K562 (cell line): ENCODE data around the gene ZNF821. TPM values are rescaled to one million over a fixed set of nuclear protein-coding genes. Genes with fewer than 3 reads are reported as not detected.

Source experiments
- CGGBP1 ChIP-seq: fragments of 250-450 bp; sonication (Bioruptor Pico); IDR thresholded peaks from 2 replicates; pipeline ENCODE4 v1.9.0; 2021; ENCODE audit warnings: mild to moderate bottlenecking
- CTCF ChIP-seq, 3 experiments: IDR thresholded peaks in 2 of 3; conservative IDR thresholded peaks in 1 of 3; 2 replicates each; pipeline ENCODE4 v1.5.1; 2011 to 2012; ENCODE audit warnings: low read length in 3 of 3, mild to moderate bottlenecking in 3 of 3, control low read depth in 2 of 3, improper control_type of control experiment in 1 of 3, inconsistent platforms in 1 of 3, low read depth in 1 of 3, mixed read lengths in 1 of 3, moderate library complexity in 1 of 3; ENCODE audit not compliant: insufficient read depth in 2 of 3
- HMG20A ChIP-seq: fragments of 450-650 bp; formaldehyde crosslinking; conservative IDR thresholded peaks from 2 replicates; pipeline ENCODE4 v1.4.0; 2020; ENCODE audit warnings: mild to moderate bottlenecking, mixed read lengths
- KDM4B ChIP-seq, 2 experiments: fragments of 450-650 bp in 1 of 2; sonication (generic) in 1 of 2; IDR thresholded peaks; 2 replicates each; pipeline ENCODE4 v1.6.1; 2016 to 2017; ENCODE audit warnings: borderline replicate concordance in 2 of 2, antibody characterized with exemption in 1 of 2, low read depth in 1 of 2, mild to moderate bottlenecking in 1 of 2
- KLF6 ChIP-seq: fragments of 250-450 bp; sonication (Bioruptor Pico); IDR thresholded peaks from 2 replicates; pipeline ENCODE4 v1.4.0; 2020; ENCODE audit warnings: mild to moderate bottlenecking, moderate library complexity, borderline replicate concordance
- MCM2 ChIP-seq: fragments of 450-650 bp; IDR thresholded peaks from 2 replicates; pipeline ENCODE4 v1.6.1; 2017; ENCODE audit warnings: low read depth, mild to moderate bottlenecking
- NR2C2 ChIP-seq, 2 experiments: fragments of 200-800 bp in 1 of 2; sonication (Bioruptor generic) in 1 of 2; sonication (generic) in 1 of 2; formaldehyde crosslinking in 1 of 2; IDR thresholded peaks; 2 replicates each; pipeline versions ENCODE4 v1.6.1 to v1.8.0; 2016 to 2022; ENCODE audit warnings: mild to moderate bottlenecking in 1 of 2, missing compliant biosample characterization in 1 of 2, missing genetic modification characterization in 1 of 2, missing genetic modification reagents in 1 of 2
- PRDM10 ChIP-seq: fragments of 450-650 bp; IDR thresholded peaks from 2 replicates; pipeline ENCODE4 v1.6.1; 2018; ENCODE audit not compliant: partially characterized antibody
- RHOXF2B ChIP-seq: fragments of 250-450 bp; sonication (Bioruptor Pico); conservative IDR thresholded peaks from 2 replicates; pipeline ENCODE4 v1.5.1; 2021
- RUNX1 ChIP-seq: sonication (generic); IDR thresholded peaks from 2 replicates; pipeline ENCODE4 v1.6.1; 2016; ENCODE audit warnings: antibody characterized with exemption, low read depth
- SIX5 ChIP-seq, 2 experiments: IDR thresholded peaks; 2 replicates each; pipeline ENCODE4 v1.6.1; 2011; ENCODE audit warnings: low read length in 2 of 2, borderline replicate concordance in 1 of 2, low read depth in 1 of 2, mild to moderate bottlenecking in 1 of 2, moderate library complexity in 1 of 2; ENCODE audit not compliant: insufficient read depth in 1 of 2
- SRF ChIP-seq, 2 experiments: fragments of 250-450, 450-650 bp in 1 of 2; sonication (Bioruptor Pico) in 1 of 2; sonication (generic) in 1 of 2; formaldehyde crosslinking; IDR thresholded peaks; 2 replicates each; pipeline versions ENCODE4 v1.5.0 to v1.5.1; 2020 to 2022; ENCODE audit warnings: mild to moderate bottlenecking in 1 of 2, missing genetic modification reagents in 1 of 2
- THAP12 ChIP-seq: fragments of 250-450 bp; sonication (Bioruptor Pico); IDR thresholded peaks from 2 replicates; pipeline ENCODE4 v1.9.0; 2021; ENCODE audit warnings: mild to moderate bottlenecking, inconsistent platforms
- ZBTB17 ChIP-seq: fragments of 450-650 bp; formaldehyde crosslinking; IDR thresholded peaks from 2 replicates; pipeline ENCODE4 v1.4.0; 2020; ENCODE audit warnings: mild to moderate bottlenecking
- ZBTB2 ChIP-seq: fragments of 450-650 bp; IDR thresholded peaks from 2 replicates; pipeline ENCODE4 v1.6.1; 2016; ENCODE audit warnings: antibody characterized with exemption
- polyA plus RNA-seq, 8 experiments: library from polyadenylated mRNA; depleted of rRNA in 4 of 8; stranded (reverse) in 5 of 8; unstranded in 3 of 8; fragments of >200 nt; fragmentation: Nextera tagmentation in 2 of 8; fragmentation: Illumina TruSeq in 1 of 8; extraction: Ambion mirVana in 2 of 8; extraction: Trizol in 1 of 8; gene quantifications; 2 replicates each; pipeline versions ENCODE4 v1.2.1 to v1.2.3, GENCODE V29; 2011 to 2014; ENCODE audit warnings: inconsistent platforms in 1 of 8, missing spikeins in 1 of 8
- total RNA-seq, 7 experiments: library from RNA; depleted of rRNA in 6 of 7; stranded (reverse); fragments of >200 nt in 6 of 7; fragmentation: Illumina TruSeq in 2 of 7; extraction: Trizol in 2 of 7; gene quantifications; 2 replicates each; pipeline versions ENCODE4 v1.2.1 to v1.2.3, GENCODE V29; 2011 to 2021; ENCODE audit warnings: low replicate concordance in 1 of 7

Gene ZNF821
- total and polyA plus RNA-seq, 9 of the 15 experiments (the other 6 are each of a cell fraction or from before 2014, with no cell fraction given), result 0.38 to 5.6 (median 3.6) TPM

- TF ChIP-seq CTCF (IDR thresholded peaks at IDR 0.05 in 2 of 3, conservative IDR thresholded peaks at IDR 0.05 in 1 of 3; ENCODE audit: insufficient read depth in 2 of 3, low read depth in 1 of 3, low read length in 3 of 3) (peak in 1 of 3 experiments; percentile 3; a peak in 1 of 6 replicates), MCM2 (no peak), SIX5 (IDR thresholded peaks at IDR 0.05; ENCODE audit: borderline replicate concordance in 1 of 2, insufficient read depth in 1 of 2, low read depth in 1 of 2, low read length in 2 of 2) (peak; percentile 24 to 25; a peak in 2 of 4 replicates), NR2C2 (CRISPR knock-in tag; IDR thresholded peaks at IDR 0.05) (no peak), NR2C2 (tag; IDR thresholded peaks at IDR 0.05) (peak; percentile 88), RHOXF2B (CRISPR knock-in tag) (0 out of 2 replicates have a peak, but pooled peaks have one; percentile 48), ZBTB17 (no peak), ZBTB2 (0 out of 2 replicates have a peak, but pooled peaks have one; percentile 23), HMG20A (CRISPR knock-in tag) (no peak), SRF (CRISPR knock-in tag; IDR thresholded peaks at IDR 0.05) (0 out of 4 replicates have a peak, but pooled peaks of 1 of the 2 experiments have one; percentile 31), PRDM10 (peak; percentile 55), KDM4B (IDR thresholded peaks at IDR 0.05; ENCODE audit: borderline replicate concordance in 2 of 2, low read depth in 1 of 2) (0 out of 4 replicates have a peak, but pooled peaks of 1 of the 2 experiments have one; percentile 38), CGGBP1 (CRISPR knock-in tag) (0 out of 2 replicates have a peak, but pooled peaks have one; percentile 44), THAP12 (CRISPR knock-in tag) (0 out of 2 replicates have a peak, but pooled peaks have one; percentile 61), RUNX1 (no peak), KLF6 (CRISPR knock-in tag) (peak; percentile 52; the same call in 1 of the 2 replicates)
Observed at GRCh38 chr16:71845639-71846430, 38.1 kb downstream of the ZNF821 start, which contains the start of gene ATXN1L (continued).
